SIG-M5 treated with dmso at 0.1 percent for 504 hours (cell line): ENCODE measurements around the gene SLC2A6.

Experiments
- DNase-seq: peaks from one replicate; lab custom pipeline; 2025; ENCODE audit not compliant: unreplicated experiment; lab: John Stamatoyannopoulos, UW

SLC2A6 gene

GRCh38 chr9:133515615-133516255 lies 36.8 kb upstream of the SLC2A6 start:
- DNase-seq: no peak

GRCh38 chr9:133515240-133515610 lies 36.3 kb upstream of the SLC2A6 start:
- DNase-seq: no peak

GRCh38 chr9:133514460-133515239 lies 35.8 kb upstream of the SLC2A6 start:
- no peak for DNase-seq

GRCh38 chr9:133513214-133514100 lies 34.6 kb upstream of the SLC2A6 start:
- DNase-seq: no peak

GRCh38 chr9:133512253-133513213 lies 33.6 kb upstream of the SLC2A6 start:
- no peak for DNase-seq

GRCh38 chr9:133511607-133512006 lies 32.7 kb upstream of the SLC2A6 start:
- no peak for DNase-seq

GRCh38 chr9:133510926-133511505 lies 32.1 kb upstream of the SLC2A6 start:
- DNase-seq: no peak

GRCh38 chr9:133509179-133510083 lies 30.5 kb upstream of the SLC2A6 start:
- DNase-seq: no peak

- no peak for DNase-seq
These were observed 29.1 kb upstream of the SLC2A6 start for GRCh38 chr9:133508046-133508445.

- DNase-seq: no peak
These were observed 28.5 kb upstream of the SLC2A6 start for GRCh38 chr9:133507246-133507965.

- no peak for DNase-seq
These were observed 27.7 kb upstream of the SLC2A6 start for GRCh38 chr9:133506653-133507038.

- no peak for DNase-seq
These were observed 27.2 kb upstream of the SLC2A6 start for GRCh38 chr9:133505901-133506652.

- no peak for DNase-seq
These were observed 26.4 kb upstream of the SLC2A6 start for GRCh38 chr9:133505186-133505830.

GRCh38 chr9:133502112-133502511 lies 23.2 kb upstream of the SLC2A6 start:
- DNase-seq: no peak

GRCh38 chr9:133499892-133500270 lies 21.0 kb upstream of the SLC2A6 start:
- DNase-seq: no peak

GRCh38 chr9:133499132-133499891 lies 20.4 kb upstream of the SLC2A6 start:
- DNase-seq: no peak
